ENCODE results near the gene SYCP3. TPM values are rescaled to one million over a fixed set of nuclear protein-coding genes. Genes with fewer than 3 reads are reported as not detected.

The SYCP3 gene
- total and polyA plus RNA-seq, 2 donors (not counting 1 experiment from before 2014, with no cell fraction given): 0.02 to 0.17 TPM

- H3K27me3 ChIP-seq (ENCODE audit: control insufficient read depth, insufficient read depth, low read length): no peaks in the 10 kb centered on the region
- H3K4me2 ChIP-seq (ENCODE audit: extremely low read depth, insufficient read depth, low read length): no peak overlapping the region
- no peak overlapping the region for H3K27ac ChIP-seq (ENCODE audit: insufficient read depth, low read length)
- no peaks in the 10 kb centered on the region for H3K9me3 ChIP-seq (ENCODE audit: control insufficient read depth, insufficient read depth, low read depth, low read length)
- no peaks in the 10 kb centered on the region for H3K4me1 ChIP-seq (ENCODE audit: control insufficient read depth, extremely low read depth, insufficient read depth, low read length)
- no peaks in the 10 kb centered on the region for H3K36me3 ChIP-seq (ENCODE audit: control insufficient read depth, insufficient read depth, low read length)
- no peak overlapping the region for H3K4me3 ChIP-seq (replicated peaks in 1 of 4; ENCODE audit: control extremely low read depth in 1 of 4, insufficient read depth in 1 of 4, low read depth in 3 of 4, low read length in 4 of 4)
- no peak for DNase-seq (ENCODE audit: low read depth in 2 of 2)
- H3K9ac ChIP-seq (ENCODE audit: insufficient read depth, low read length): no peak overlapping the region
- no peaks in the 10 kb centered on the region for H4K20me1 ChIP-seq (ENCODE audit: control insufficient read depth, extremely low read depth, insufficient read depth, low read length)
- peaks cover 4% of the 10 kb centered on the region for H3K79me2 ChIP-seq (ENCODE audit: control insufficient read depth, insufficient read depth, low read length)
- no peak overlapping the region for H2AFZ ChIP-seq (ENCODE audit: low read length)
- no peak for TF ChIP-seq CTCF (conservative IDR thresholded peaks at IDR 0.05 in 1 of 2, IDR thresholded peaks at IDR 0.05 in 1 of 2; ENCODE audit: low read depth in 1 of 2, low read length in 2 of 2)
- TF ChIP-seq EZH2 (IDR thresholded peaks at IDR 0.05; ENCODE audit: low read length, missing control alignments): no peak
Measured at GRCh38 chr12:101706403-101706802, 32.9 kb downstream of the SYCP3 start.

GRCh38 chr12:101703487-101703886 lies 35.8 kb downstream of the SYCP3 start:
- Histone ChIP-seq H3K36me3 (ENCODE audit: control insufficient read depth, insufficient read depth, low read length) (no peaks in the 10 kb centered on the region), H3K27ac (ENCODE audit: insufficient read depth, low read length) (no peak overlapping the region), H4K20me1 (ENCODE audit: control insufficient read depth, extremely low read depth, insufficient read depth, low read length) (no peaks in the 10 kb centered on the region), H3K4me2 (ENCODE audit: extremely low read depth, insufficient read depth, low read length) (no peak overlapping the region), H3K9ac (ENCODE audit: insufficient read depth, low read length) (no peak overlapping the region), H3K27me3 (ENCODE audit: control insufficient read depth, insufficient read depth, low read length) (no peaks in the 10 kb centered on the region), H3K9me3 (ENCODE audit: control insufficient read depth, insufficient read depth, low read depth, low read length) (no peaks in the 10 kb centered on the region), H3K79me2 (ENCODE audit: control insufficient read depth, insufficient read depth, low read length) (peaks cover 9% of the 10 kb centered on the region), H3K4me3 (replicated peaks in 1 of 4; ENCODE audit: control extremely low read depth in 1 of 4, insufficient read depth in 1 of 4, low read depth in 3 of 4, low read length in 4 of 4) (no peak overlapping the region), H2AFZ (ENCODE audit: low read length) (no peak overlapping the region), H3K4me1 (ENCODE audit: control insufficient read depth, extremely low read depth, insufficient read depth, low read length) (no peaks in the 10 kb centered on the region)
- TF ChIP-seq CTCF (conservative IDR thresholded peaks at IDR 0.05 in 1 of 2, IDR thresholded peaks at IDR 0.05 in 1 of 2; ENCODE audit: low read depth in 1 of 2, low read length in 2 of 2) (no peak), EZH2 (IDR thresholded peaks at IDR 0.05; ENCODE audit: low read length, missing control alignments) (no peak)
- no peak for DNase-seq (ENCODE audit: low read depth in 2 of 2)

- Histone ChIP-seq H3K27ac (ENCODE audit: insufficient read depth, low read length) (no peak overlapping the region), H4K20me1 (ENCODE audit: control insufficient read depth, extremely low read depth, insufficient read depth, low read length) (no peaks in the 10 kb centered on the region), H3K27me3 (ENCODE audit: control insufficient read depth, insufficient read depth, low read length) (no peaks in the 10 kb centered on the region), H3K4me1 (ENCODE audit: control insufficient read depth, extremely low read depth, insufficient read depth, low read length) (no peaks in the 10 kb centered on the region), H3K4me2 (ENCODE audit: extremely low read depth, insufficient read depth, low read length) (no peak overlapping the region), H3K36me3 (ENCODE audit: control insufficient read depth, insufficient read depth, low read length) (no peaks in the 10 kb centered on the region), H3K9ac (ENCODE audit: insufficient read depth, low read length) (no peak overlapping the region), H3K9me3 (ENCODE audit: control insufficient read depth, insufficient read depth, low read depth, low read length) (no peaks in the 10 kb centered on the region), H3K4me3 (replicated peaks in 1 of 4; ENCODE audit: control extremely low read depth in 1 of 4, insufficient read depth in 1 of 4, low read depth in 3 of 4, low read length in 4 of 4) (no peak overlapping the region), H3K79me2 (ENCODE audit: control insufficient read depth, insufficient read depth, low read length) (peaks cover 15% of the 10 kb centered on the region), H2AFZ (ENCODE audit: low read length) (no peak overlapping the region)
- TF ChIP-seq CTCF (conservative IDR thresholded peaks at IDR 0.05 in 1 of 2, IDR thresholded peaks at IDR 0.05 in 1 of 2; ENCODE audit: low read depth in 1 of 2, low read length in 2 of 2) (no peak), EZH2 (IDR thresholded peaks at IDR 0.05; ENCODE audit: low read length, missing control alignments) (no peak)
- no peak for DNase-seq (ENCODE audit: low read depth in 2 of 2)
Measured at GRCh38 chr12:101700299-101700820, 38.9 kb downstream of the SYCP3 start.
